ENCODE data around the gene SRRM2. TPM values are rescaled to one million over a fixed set of nuclear protein-coding genes. Genes with fewer than 3 reads are reported as not detected.

SRRM2 gene
- total RNA-seq (2014; rRNA removed; shearing (Covaris generic)) = 69.0 and 96.1 TPM in 2 replicates

DNA sequence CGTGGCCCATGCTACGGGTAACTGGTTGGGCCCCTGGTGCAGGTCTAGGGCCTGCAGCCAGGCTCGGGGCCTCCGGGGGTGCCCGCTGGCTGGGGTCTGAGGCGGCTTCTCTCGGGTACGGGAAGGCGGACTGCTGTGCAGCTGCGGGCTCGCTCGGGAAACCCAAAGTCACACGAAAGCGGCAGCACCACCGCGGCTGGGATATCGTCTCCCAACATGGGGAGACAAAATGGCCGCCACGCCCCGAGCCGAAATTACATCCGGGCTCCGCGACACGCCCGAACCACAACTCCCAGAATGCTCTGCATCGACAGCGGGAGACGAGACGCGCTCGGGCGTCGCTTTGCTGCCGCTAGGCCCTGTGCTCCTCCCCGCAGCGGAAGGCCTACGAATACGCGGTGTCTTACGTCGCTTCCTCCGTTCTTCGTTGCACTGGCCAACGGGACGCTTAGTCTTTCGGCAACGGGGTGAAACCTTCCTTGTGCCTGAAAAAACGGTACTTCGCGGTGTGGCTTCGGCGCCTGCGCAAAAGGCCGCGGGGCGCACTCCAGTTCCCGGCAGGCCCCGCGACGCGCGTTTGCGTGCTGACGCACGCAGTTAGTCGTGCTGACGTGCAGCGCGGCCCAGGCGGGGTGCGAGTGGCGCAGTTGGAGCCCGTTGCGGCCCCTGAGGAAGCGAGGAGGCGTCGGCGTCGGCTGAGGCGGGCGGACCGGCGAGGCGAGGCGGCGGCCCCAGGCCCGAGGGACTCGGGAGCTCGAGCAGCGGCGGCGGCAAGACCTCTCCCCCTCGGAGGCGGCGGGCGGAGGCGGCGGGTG is at the start of gene SRRM2:
Gene SRRM2 (plus strand): TSS at position 604 of the 815 bp plus-strand sequence. CDS start 3,727 bp downstream, outside the sequence.
- Histone ChIP-seq H3K4me3 (ENCODE audit: insufficient read depth, low read depth, low read length) (peak within 1 kb of the TSS; percentile 80), H3K36me3 (replicated peaks; ENCODE audit: control insufficient read depth, insufficient read depth, low read length) (peaks cover 5% of the 10 kb centered on the region), H3K27me3 (ENCODE audit: control insufficient read depth, insufficient read depth, low read length) (no peaks in the 10 kb centered on the region)
- DNase-seq = peak; percentile 98

DNA sequence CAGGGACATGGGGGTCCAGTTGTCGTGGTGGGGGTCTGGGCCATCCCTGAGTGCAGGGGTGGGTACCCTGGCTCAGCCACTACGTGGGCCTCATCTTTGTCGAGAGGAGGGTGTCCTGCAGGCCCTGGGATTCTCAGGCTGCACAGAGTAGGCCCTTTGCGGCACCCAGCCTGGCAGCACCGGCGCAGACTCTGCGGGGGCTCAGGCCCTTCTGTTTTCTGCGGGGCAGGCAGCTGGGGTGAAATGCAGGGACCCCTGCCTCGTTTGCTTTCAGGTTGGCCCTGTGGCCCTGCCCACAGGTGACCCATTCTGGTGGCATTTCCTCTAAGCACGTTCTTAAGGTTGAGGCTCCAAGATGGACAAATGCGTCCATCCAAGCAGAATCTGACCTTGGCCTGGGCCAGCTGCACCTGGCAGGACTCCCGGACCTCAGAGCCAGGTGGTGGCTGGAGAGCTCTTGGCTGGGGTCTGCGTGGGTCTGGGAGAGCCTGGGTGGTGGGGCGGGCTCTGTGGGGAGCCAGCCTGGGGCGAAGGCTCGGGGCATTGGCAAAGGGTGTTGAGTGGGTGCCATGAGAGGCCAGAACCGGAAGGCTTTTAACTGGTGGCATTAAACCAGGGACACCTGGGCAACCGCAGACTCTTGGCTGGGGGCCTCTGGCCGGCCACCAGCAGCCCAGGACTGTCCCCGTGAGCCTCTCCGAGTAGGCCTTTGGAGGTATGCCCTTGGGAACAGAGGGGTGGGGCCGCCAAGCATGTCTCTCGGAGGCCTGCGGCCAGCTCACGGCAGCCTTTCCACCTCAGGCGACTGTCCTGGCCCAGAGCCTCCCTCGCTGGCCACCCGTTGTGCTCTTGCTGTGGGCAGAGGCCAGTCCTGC is 49.3 kb upstream of the SRRM2 start:
- Histone ChIP-seq H3K36me3 (replicated peaks; ENCODE audit: control insufficient read depth, insufficient read depth, low read length) (peaks cover 16% of the 10 kb centered on the region), H3K4me3 (ENCODE audit: insufficient read depth, low read depth, low read length) (no peak overlapping the region), H3K27me3 (ENCODE audit: control insufficient read depth, insufficient read depth, low read length) (no peaks in the 10 kb centered on the region)
- DNase-seq = no peak

DNA sequence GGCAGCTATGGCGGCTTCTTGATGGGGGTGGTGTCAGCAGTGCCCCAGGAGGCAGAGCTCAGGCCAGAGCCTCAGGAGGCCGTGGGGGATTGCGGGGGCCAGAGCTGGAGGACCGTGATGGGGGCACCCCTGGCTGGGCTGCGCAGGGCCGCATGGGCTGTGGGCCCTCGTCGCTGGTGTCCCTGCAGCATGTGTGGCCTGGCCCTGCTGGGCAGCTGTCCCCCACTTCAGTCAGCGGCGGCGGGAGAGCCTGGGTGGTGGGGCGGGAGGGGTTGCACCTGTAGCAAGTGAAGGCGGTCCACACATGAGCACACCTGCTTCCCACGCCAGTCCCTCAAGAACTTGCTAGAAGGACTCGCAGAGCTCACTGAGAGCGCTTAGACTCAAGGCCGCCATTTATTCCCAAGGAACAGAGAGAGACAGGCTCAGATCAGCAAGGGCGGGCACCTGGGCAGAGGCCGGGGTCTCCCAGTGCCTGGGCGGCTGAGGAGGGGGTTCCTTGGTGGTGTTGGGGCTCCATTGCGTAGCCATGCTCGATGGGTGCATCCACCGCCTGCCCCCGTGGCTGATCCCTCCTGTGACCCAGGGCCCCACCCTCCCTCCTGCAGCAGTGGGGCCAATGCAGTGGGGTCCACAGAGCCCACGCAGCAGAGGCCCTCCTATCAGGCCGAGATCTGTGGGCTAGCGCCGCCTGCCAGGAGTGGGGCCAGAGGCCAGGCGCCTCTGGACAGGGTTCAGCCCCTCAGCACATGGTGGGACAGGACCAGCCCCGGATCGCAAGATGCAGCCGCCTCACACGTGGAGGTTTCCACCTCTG is 48.1 kb upstream of the SRRM2 start:
- Histone ChIP-seq H3K27me3 (ENCODE audit: control insufficient read depth, insufficient read depth, low read length) (no peaks in the 10 kb centered on the region), H3K36me3 (replicated peaks; ENCODE audit: control insufficient read depth, insufficient read depth, low read length) (peaks cover 14% of the 10 kb centered on the region), H3K4me3 (ENCODE audit: insufficient read depth, low read depth, low read length) (no peak overlapping the region)
- DNase-seq = no peak

DNA sequence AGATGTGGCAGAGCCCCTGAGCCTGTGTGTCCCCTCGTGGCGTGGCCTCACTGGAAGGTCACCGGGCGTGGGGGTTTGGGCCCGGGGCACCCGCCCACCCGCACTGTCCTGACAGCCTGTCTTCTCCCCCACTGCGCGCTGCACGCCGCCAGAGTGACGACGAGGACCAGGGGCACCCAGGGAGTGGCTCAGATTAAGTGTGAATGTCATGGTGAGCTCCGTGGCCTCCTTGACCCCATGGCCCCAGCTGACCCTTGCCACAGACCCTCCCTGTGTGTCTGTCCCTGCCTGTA is 47.5 kb upstream of the SRRM2 start:
- no peaks in the 10 kb centered on the region for H3K27me3 ChIP-seq (ENCODE audit: control insufficient read depth, insufficient read depth, low read length)
- no peak overlapping the region for H3K4me3 ChIP-seq (ENCODE audit: insufficient read depth, low read depth, low read length)
- no peak for DNase-seq
- H3K36me3 ChIP-seq (replicated peaks; ENCODE audit: control insufficient read depth, insufficient read depth, low read length) = peaks cover 10% of the 10 kb centered on the region

DNA sequence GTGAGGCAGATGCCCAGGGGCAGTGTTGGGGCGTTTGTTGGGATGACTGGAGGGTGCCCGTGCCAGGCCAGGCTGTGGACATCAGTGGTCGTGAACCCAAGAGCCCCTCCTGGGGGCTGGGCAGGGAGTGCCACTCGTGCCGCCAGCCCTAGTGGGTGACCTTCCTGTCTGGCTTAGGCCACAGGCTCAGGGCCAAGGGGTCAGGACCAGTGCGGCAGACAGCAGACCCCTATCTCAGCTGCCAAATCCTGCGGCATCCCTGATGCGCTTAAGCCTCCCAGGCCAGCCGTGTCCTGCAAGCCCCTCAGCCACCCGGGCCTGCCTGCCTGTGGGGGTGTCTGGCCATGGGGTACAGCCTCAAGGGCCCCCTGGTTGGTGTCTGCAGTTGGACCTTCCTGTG is 47.1 kb upstream of the SRRM2 start:
- Histone ChIP-seq H3K4me3 (ENCODE audit: insufficient read depth, low read depth, low read length) (no peak overlapping the region), H3K27me3 (ENCODE audit: control insufficient read depth, insufficient read depth, low read length) (no peaks in the 10 kb centered on the region), H3K36me3 (replicated peaks; ENCODE audit: control insufficient read depth, insufficient read depth, low read length) (peaks cover 10% of the 10 kb centered on the region)
- no peak for DNase-seq

DNA sequence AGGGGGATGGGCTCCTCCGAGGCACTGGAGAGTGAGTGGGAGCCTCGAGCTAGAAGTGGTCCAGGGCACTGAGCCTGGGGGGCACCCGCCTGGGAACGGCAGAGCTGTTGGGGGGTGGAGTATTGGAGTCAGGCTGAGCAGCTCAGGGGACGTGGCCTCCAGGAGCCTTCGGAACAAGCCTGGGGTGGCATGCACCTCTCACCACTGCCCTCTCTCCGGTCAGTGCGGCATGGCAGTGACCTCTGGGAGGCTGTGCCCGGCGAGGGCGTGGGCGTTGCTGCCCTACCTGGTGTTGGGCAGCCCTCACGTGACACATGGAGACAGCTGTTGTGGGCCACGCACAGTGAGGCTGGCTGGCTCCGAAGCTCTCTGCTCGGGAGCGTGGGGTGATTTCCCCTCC is 46.4 kb upstream of the SRRM2 start:
- DNase-seq = no peak
- H3K36me3 ChIP-seq (replicated peaks; ENCODE audit: control insufficient read depth, insufficient read depth, low read length) = peaks cover 9% of the 10 kb centered on the region
- H3K4me3 ChIP-seq (ENCODE audit: insufficient read depth, low read depth, low read length) = no peak overlapping the region
- H3K27me3 ChIP-seq (ENCODE audit: control insufficient read depth, insufficient read depth, low read length) = no peaks in the 10 kb centered on the region

DNA sequence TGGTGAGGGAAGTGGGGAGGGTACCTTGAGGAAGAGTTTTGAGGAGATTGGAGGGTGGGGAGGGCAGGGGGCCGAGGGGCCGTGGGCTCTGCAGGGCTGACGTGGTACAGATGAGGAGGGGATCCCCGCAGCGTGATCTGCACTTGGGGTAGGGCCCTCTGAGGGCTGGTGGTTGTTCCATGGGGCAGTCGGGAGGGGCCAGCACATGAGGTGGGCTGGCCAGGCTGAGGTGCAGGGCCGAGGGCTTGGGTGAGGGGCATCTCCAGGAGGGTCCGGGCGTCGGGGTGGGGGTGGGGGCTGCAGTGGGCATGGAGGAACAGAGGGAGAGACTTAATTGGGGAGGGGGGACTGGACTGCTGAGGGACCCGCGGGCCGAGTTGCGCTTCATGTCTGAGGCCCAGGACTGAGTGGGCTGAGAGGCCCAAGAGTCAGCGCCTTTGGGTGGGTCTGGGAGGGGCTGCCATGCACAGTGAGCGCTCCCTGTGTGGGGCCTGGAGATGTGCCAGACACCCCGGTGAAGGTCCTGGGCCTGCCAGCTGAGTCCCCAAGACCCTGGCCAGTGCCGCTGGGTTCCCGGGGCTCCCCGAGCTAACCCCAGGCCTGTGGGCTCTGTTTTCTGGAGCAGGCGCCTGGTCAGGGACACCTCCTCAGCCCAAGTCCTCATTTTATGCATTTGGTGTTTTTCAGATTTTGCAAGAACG is 45.7 kb upstream of the SRRM2 start:
- H3K36me3 ChIP-seq (replicated peaks; ENCODE audit: control insufficient read depth, insufficient read depth, low read length) = peaks cover 9% of the 10 kb centered on the region
- H3K4me3 ChIP-seq (ENCODE audit: insufficient read depth, low read depth, low read length) = no peak overlapping the region
- no peaks in the 10 kb centered on the region for H3K27me3 ChIP-seq (ENCODE audit: control insufficient read depth, insufficient read depth, low read length)
- DNase-seq = no peak

DNA sequence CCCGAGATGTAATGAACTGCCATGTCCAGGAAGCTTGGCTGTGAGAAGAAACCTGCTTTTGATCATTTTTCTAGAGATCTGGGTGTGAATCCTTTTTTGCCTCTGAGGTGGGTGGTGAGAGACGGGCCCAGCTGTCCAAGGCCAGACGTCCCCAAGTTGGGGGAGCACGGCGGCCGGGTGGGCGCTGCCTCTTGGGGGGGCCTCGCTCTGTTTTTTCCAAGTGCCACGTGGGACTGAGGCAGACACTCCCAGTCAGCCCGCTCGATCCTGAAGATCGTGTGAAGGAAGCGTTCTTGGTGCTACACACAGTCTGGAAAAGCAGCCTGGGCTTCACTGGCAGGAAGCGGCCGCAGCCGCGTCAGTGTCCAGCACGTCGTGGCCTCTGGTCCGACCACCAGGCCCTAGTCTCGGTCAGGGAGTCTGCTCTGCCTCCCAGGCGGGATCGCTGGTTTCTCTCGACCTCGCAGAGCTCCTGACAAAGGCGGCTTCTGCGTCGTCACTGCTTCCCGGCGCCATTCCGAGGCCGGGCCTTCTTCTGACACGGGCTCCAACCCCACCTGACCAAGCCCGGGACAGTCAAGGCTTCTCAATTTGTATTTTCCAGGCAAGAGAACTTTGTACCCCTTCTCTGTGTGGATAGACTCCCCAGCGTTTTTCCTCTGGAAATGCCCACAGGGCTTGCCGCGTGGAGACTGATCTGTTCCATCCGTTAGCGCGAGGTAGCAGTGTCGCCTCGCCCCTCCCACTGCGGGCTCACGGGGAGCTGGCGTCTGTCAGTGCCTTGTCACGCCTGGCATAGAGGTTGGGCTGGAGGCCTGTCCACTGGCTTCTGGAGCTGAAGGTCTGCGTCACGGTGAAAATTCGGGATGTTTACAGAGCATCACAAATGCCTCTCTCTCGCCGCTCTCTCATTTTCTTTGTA is 44.8 kb upstream of the SRRM2 start:
- no peak for DNase-seq
- Histone ChIP-seq H3K27me3 (ENCODE audit: control insufficient read depth, insufficient read depth, low read length) (no peaks in the 10 kb centered on the region), H3K4me3 (ENCODE audit: insufficient read depth, low read depth, low read length) (no peak overlapping the region), H3K36me3 (replicated peaks; ENCODE audit: control insufficient read depth, insufficient read depth, low read length) (peaks cover 6% of the 10 kb centered on the region)

DNA sequence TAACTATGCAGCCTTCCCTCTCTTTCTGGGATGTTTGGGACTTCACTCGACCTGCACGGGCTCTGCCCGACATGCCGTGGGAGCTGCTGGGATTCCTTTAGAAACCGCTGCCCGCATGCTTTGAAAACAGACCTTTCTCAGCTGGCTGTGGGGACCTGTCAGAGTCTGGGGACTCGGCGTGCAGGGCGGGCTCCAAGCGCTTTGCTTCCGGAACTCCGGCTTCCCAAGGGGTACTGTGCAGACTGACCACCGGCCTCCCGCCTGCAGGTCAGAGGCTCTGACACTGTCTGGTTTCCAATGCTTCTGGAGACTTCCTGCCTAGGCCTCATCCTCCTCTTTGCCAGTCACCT is 44.2 kb upstream of the SRRM2 start:
- H3K36me3 ChIP-seq (replicated peaks; ENCODE audit: control insufficient read depth, insufficient read depth, low read length) = peaks cover 5% of the 10 kb centered on the region
- DNase-seq = no peak
- H3K4me3 ChIP-seq (ENCODE audit: insufficient read depth, low read depth, low read length) = no peak overlapping the region
- no peaks in the 10 kb centered on the region for H3K27me3 ChIP-seq (ENCODE audit: control insufficient read depth, insufficient read depth, low read length)

DNA sequence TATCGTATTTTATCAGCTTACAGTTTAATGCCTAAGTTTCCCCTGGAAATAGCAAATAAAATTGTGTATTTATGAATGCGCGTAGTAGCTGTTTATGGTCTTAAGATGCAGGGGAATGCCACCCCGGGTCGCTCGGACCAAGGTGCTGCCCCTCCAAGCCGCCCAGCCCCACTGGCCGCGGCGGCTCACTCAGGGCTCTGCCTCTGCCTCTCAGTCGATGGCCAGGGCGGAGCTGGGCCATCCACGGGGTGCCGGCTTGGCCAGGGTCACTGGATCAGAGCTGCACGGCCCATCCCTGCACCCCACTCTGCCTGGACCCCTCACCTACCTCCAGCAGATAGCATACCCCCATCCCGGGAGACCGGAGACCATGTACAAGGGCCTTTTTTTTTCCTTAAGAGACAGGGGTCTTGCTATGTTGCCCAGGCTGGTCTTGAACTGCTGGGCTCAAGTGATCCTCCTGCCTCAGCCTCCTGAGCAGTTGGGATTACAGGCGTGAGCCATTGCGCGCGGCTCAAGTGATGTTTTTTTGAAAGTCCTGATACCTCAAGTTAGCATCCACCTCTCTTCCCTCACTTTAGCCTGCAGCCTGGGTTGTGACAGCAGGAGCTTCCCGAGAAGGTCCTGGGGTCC is 43.4 kb upstream of the SRRM2 start:
- no peaks in the 10 kb centered on the region for H3K27me3 ChIP-seq (ENCODE audit: control insufficient read depth, insufficient read depth, low read length)
- no peak for DNase-seq
- no peak overlapping the region for H3K4me3 ChIP-seq (ENCODE audit: insufficient read depth, low read depth, low read length)
- peaks cover 5% of the 10 kb centered on the region for H3K36me3 ChIP-seq (replicated peaks; ENCODE audit: control insufficient read depth, insufficient read depth, low read length)

DNA sequence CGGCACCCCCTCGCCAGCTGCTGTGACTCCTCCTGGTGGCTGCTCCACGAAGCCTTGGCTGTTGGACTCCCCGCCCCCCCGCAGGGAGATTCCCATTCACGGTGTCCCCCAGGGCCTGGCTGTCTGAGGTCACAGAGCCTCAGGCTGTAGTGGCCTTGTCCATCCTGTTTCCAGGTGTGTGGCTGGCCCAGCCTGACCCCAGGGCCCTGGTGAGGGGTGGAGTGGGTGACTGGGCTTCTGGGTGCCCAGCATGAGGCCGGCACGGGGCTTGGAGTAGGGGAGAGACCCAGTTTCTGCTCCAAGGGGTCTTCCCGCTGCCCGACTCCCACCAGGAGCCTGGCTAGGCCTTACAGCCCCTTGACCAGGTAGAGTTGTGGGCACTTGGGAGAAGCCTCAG is 42.9 kb upstream of the SRRM2 start:
- no peak overlapping the region for H3K4me3 ChIP-seq (ENCODE audit: insufficient read depth, low read depth, low read length)
- no peak for DNase-seq
- H3K27me3 ChIP-seq (ENCODE audit: control insufficient read depth, insufficient read depth, low read length) = no peaks in the 10 kb centered on the region
- peaks cover 5% of the 10 kb centered on the region for H3K36me3 ChIP-seq (replicated peaks; ENCODE audit: control insufficient read depth, insufficient read depth, low read length)

DNA sequence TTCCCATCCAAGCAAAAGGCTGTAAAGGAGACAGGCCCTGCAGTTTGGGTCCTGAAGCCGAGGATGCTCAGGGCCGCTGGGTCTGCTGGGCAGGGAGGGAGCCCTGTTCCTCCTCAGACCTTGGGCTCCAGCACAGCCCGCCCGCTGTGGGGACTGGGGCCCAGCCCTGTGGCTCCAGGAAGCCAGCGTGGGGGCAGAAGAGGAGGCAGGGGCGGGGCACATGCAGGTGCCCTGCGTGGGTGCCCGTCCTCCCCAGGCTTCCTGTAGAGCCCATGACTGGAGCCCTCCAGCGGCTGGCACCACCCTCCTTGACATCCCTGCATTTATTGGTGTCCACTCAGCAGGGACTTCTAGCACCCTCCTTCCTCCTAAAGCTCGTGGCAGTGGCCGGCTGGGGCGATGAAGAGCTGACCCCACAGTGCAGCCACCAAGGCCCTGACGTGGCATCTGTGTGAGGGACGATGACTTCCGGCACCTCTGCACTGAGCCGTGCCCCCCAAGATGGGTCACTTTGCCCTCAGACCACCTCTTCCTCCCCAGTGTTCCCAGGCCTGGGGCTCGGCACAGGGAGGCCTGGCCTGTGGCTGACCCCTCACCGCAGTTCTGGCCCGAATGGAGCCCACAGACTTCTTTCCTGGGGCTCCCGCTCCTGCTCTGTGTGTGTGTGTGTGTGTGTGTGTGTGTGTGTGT is 42.3 kb upstream of the SRRM2 start:
- no peak for DNase-seq
- H3K27me3 ChIP-seq (ENCODE audit: control insufficient read depth, insufficient read depth, low read length) = no peaks in the 10 kb centered on the region
- H3K4me3 ChIP-seq (ENCODE audit: insufficient read depth, low read depth, low read length) = no peak overlapping the region
- peaks cover 5% of the 10 kb centered on the region for H3K36me3 ChIP-seq (replicated peaks; ENCODE audit: control insufficient read depth, insufficient read depth, low read length)
